ENCODE measurements around the gene SLC48A1. TPM values are rescaled to one million over a fixed set of nuclear protein-coding genes. Genes with fewer than 3 reads are reported as not detected.

The SLC48A1 gene
- total and polyA plus RNA-seq, 4 donors = 6.1 to 15.4 (median 9.3) TPM

GRCh38 chr12:47800582-47800981, 27.5 kb downstream of the SLC48A1 start (continued):
- TF ChIP-seq EGR1 (IDR thresholded peaks at IDR 0.05; ENCODE audit: low read depth in 2 of 2) (no peak), GABPA (IDR thresholded peaks at IDR 0.05 in 1 of 2, conservative IDR thresholded peaks at IDR 0.05 in 1 of 2) (no peak), YY1 (IDR thresholded peaks at IDR 0.05) (no peak), TAF1 (conservative IDR thresholded peaks at IDR 0.05) (no peak)

- TF ChIP-seq JUND (IDR thresholded peaks at IDR 0.05) (no peak), REST (IDR thresholded peaks at IDR 0.05) (no peak), MAX (IDR thresholded peaks at IDR 0.05) (no peak), RAD21 (IDR thresholded peaks at IDR 0.05) (peak in 1 of 2 donors; percentile 35), FOXA2 (IDR thresholded peaks at IDR 0.05) (no peak), ZBTB33 (IDR thresholded peaks at IDR 0.05) (no peak), GABPA (IDR thresholded peaks at IDR 0.05 in 1 of 2, conservative IDR thresholded peaks at IDR 0.05 in 1 of 2) (no peak), CTCF (IDR thresholded peaks at IDR 0.05; ENCODE audit: low read depth, low read length, missing input control) (peak; percentile 17), HNF4A (conservative IDR thresholded peaks at IDR 0.05) (no peak), TAF1 (conservative IDR thresholded peaks at IDR 0.05) (no peak)
- H3K27ac ChIP-seq (ENCODE audit: low read depth in 1 of 2, low read length in 2 of 2) = peak overlapping the region; percentile 22 to 29
- DNase-seq (ENCODE audit: low spot score) = no peak
- peak overlapping the region in 1 of 2 donors; percentile 46 for H3K9ac ChIP-seq (ENCODE audit: low read depth in 1 of 2, low read length in 2 of 2)
- peaks cover 0 to 18% (median 5%) of the 10 kb centered on the region in 4 donors for H3K4me1 ChIP-seq (ENCODE audit: control insufficient read depth in 4 of 4, insufficient read depth in 4 of 4, low read length in 3 of 4)
- H3K27me3 ChIP-seq (ENCODE audit: control insufficient read depth in 4 of 4, insufficient read depth in 4 of 4, low read length in 3 of 4) = no peaks in the 10 kb centered on the region
- H3K9me3 ChIP-seq (ENCODE audit: control insufficient read depth in 4 of 4, low read length in 3 of 4) = no peaks in the 10 kb centered on the region
- WGBS = 75% methylated on average over 7 of the region's 7 CpGs
- H3K36me3 ChIP-seq (ENCODE audit: control insufficient read depth in 4 of 4, insufficient read depth in 3 of 4, low read depth in 1 of 4, low read length in 3 of 4) = peaks cover 0 to 2% (median 0%) of the 10 kb centered on the region in 4 donors
- H3K4me3 ChIP-seq (ENCODE audit: low read depth in 1 of 3, low read length in 3 of 3) = no peak overlapping the region
Measured at GRCh38 chr12:47801170-47801903, 28.3 kb downstream of the SLC48A1 start.

Measured in liver (tissue), 9 donors.